Endothelial cell of umbilical vein (primary cell): Measurements from ENCODE around the gene MYH7.

Experiments used
- CTCF ChIP-seq, 2 donors: IDR thresholded peaks; 1 replicate in 1 of 2; 2 replicates in 1 of 2; pipeline ENCODE4 v1.5.1; 2011; ENCODE audit warnings: low read length in 2 of 2, mild to moderate bottlenecking in 2 of 2, moderate library complexity in 2 of 2, control low read depth in 1 of 2, inconsistent platforms in 1 of 2, low read depth in 1 of 2; ENCODE audit not compliant: insufficient read depth in 1 of 2; ENCODE audit errors: extremely low read depth in 1 of 2
- EZH2 ChIP-seq: IDR thresholded peaks from 2 replicates; pipeline ENCODE4 v1.6.1; 2012; ENCODE audit warnings: borderline replicate concordance, low read depth, mild to moderate bottlenecking, moderate library complexity, low read length, inconsistent platforms; ENCODE audit not compliant: severe bottlenecking
- POLR2A ChIP-seq: IDR thresholded peaks from 2 replicates; pipeline ENCODE4 v1.6.1; 2012; ENCODE audit warnings: low read depth, mild to moderate bottlenecking, control low read depth, low read length

DNA sequence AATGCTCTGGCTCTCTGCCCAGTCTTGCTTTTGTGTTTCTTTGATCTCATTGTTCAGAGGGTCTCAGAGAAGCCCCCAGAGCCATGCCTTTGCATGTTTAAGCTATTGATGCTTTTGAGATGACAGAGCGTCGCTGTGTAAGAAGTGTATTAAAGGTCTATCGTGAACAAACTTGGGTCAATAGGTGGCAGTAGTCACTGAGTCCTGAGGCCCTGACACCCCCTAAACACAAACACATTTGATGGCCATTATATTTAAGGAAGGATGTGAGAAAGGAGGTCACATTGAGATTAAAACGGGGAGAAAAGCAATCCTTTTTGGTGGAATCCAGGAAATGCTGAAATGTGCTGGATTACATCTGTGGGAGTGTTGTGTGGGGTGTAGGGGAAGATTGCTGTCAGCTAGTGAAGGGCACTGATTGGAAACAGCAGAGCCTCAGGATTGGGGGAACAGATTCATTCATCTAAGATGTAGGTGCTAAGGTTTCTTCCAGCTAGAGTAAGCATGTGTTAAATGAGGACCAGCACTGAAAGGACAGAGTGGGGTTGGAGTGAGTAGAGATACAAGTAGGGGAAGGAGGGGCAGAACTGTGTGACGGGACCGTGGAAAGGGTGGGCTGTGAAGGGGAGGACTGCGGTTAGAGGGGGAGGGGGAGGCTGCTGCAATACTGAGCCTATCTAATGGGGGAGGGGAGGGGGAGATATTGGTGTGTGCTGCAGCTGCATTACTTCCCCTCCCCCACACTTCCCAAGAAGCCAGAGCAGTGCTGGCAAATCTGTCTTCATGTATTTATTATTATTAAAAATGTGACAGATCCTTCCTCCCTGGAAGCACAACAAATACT lies 46.7 kb upstream of the MYH7 start:
- TF ChIP-seq CTCF (IDR thresholded peaks at IDR 0.05; ENCODE audit: extremely low read depth in 1 of 2, insufficient read depth in 1 of 2, low read depth in 1 of 2, low read length in 2 of 2) (no peak), EZH2 (no peak), POLR2A (no peak)
